AG04449 (cell line): ENCODE data around the gene ZBTB1.
A peak's percentile ranks its signal among the peaks of the same experiment; 100 is the strongest.

Experiments
- CTCF ChIA-PET: fragments of 350-600 bp; formaldehyde crosslinking; extraction: SDS; loops from one replicate; lab custom pipeline; 2021; ENCODE audit warnings: antibody characterized with exemption; lab: Yijun Ruan, JAX
- POLR2A ChIA-PET: fragments of 400-600, 350-600 bp; formaldehyde crosslinking; extraction: SDS; loops from one replicate; lab custom pipeline; 2020; ENCODE audit warnings: antibody characterized with exemption, inconsistent platforms; lab: Yijun Ruan, JAX
- DNase-seq: peaks from one replicate; pipeline ENCODE4 v3.0.0-alpha.2; 2010; ENCODE audit warnings: low read depth, low spot score
- H3K4me3 ChIP-seq: 2 replicates; pipeline ENCODE4 v1.5.1; 2011; ENCODE audit warnings: low read depth, mild to moderate bottlenecking, control low read depth, low read length
- CTCF ChIP-seq: IDR thresholded peaks from one replicate; pipeline ENCODE4 v1.5.1; 2011; ENCODE audit warnings: mild to moderate bottlenecking, moderate library complexity, low read length, control low read depth, inconsistent platforms; ENCODE audit not compliant: insufficient read depth; ENCODE audit errors: missing control alignments

Gene ZBTB1

GRCh38 chr14:64504310-64504896 is at the start of gene ZBTB1:
Gene ZBTB1, plus strand, starts transcription at chr14:64504770. Its CDS starts 16,735 bp downstream, at chr14:64521505.
- ChIA-PET POLR2A (interaction anchor here (0.7 to 2.3 kb wide), 12 partner anchors 10 to 166 kb away, joined by 3 to 17 read pairs (median 4); partner anchors contain the start of genes HSPA2 and MTHFD1), CTCF (interaction anchor here (1.1 to 1.2 kb wide), 3 partner anchors 17 to 132 kb away, joined by 3 to 6 read pairs (median 4); partner anchors contain the start of gene HSPA2)
- no peak for DNase-seq
- H3K4me3 ChIP-seq: peak within 1 kb of the TSS; percentile 86
- no peak for TF ChIP-seq CTCF

GRCh38 chr14:64459405-64460136 is 45.0 kb upstream of the ZBTB1 start:
- no peak for DNase-seq
- ChIA-PET CTCF (interaction anchor here (0.9 to 2.6 kb wide), 4 partner anchors 14 to 116 kb away, joined by 3 to 9 read pairs (median 4); no protein-coding TSS in a partner anchor), POLR2A (no interaction called here)
- H3K4me3 ChIP-seq: no peak overlapping the region
- no peak for TF ChIP-seq CTCF

GRCh38 chr14:64461221-64461620 is 43.3 kb upstream of the ZBTB1 start:
- ChIA-PET POLR2A (no interaction called here), CTCF (interaction anchor here (0.8 to 2.6 kb wide), 2 partner anchors 32 to 49 kb away, joined by 3 to 9 read pairs; no protein-coding TSS in a partner anchor)
- TF ChIP-seq CTCF: no peak
- no peak overlapping the region for H3K4me3 ChIP-seq
- DNase-seq: no peak

- ChIA-PET CTCF (interaction anchor here (0.9 to 10.8 kb wide), 7 partner anchors 15 to 166 kb away, joined by 3 to 88 read pairs (median 3); no protein-coding TSS in a partner anchor), POLR2A (interaction anchor here (0.7 kb wide), 1 partner anchor 10 kb away, joined by 3 read pairs; no protein-coding TSS in a partner anchor)
- no peak for TF ChIP-seq CTCF
- no peak for DNase-seq
- H3K4me3 ChIP-seq: no peak overlapping the region
These were observed 41.4 kb upstream of the ZBTB1 start for GRCh38 chr14:64463195-64463594.

- ChIA-PET POLR2A (interaction anchor here (0.9 kb wide), 1 partner anchor 76 kb away, joined by 3 read pairs; the partner anchor contains the start of gene MTHFD1), CTCF (interaction anchor here (0.9 to 10.8 kb wide), 5 partner anchors 14 to 165 kb away, joined by 3 to 88 read pairs (median 3); no protein-coding TSS in a partner anchor)
- no peak for TF ChIP-seq CTCF
- DNase-seq: no peak
- no peak overlapping the region for H3K4me3 ChIP-seq
These were observed 40.7 kb upstream of the ZBTB1 start for GRCh38 chr14:64463873-64464272.
